ENCODE results near the gene COL28A1. TPM values are rescaled to one million over a fixed set of nuclear protein-coding genes. Genes with fewer than 3 reads are reported as not detected.

COL28A1 gene
- total RNA-seq, 2 experiments from 2014 or later = not detected

- H3K27me3 Mint-ChIP-seq = peaks cover 6% of the 10 kb centered on the region
- ATAC-seq (no peak), DNase-seq (no peak)
- no peak overlapping the region for H3K27ac Mint-ChIP-seq
- H3K9me3 Mint-ChIP-seq = peaks cover 2% of the 10 kb centered on the region
- ChIA-PET POLR2A (no interaction called here), CTCF (no interaction called here)
- no peak overlapping the region for H3K4me3 Mint-ChIP-seq
- no peak for TF ChIP-seq CTCF (IDR thresholded peaks at IDR 0.05)
- H3K4me1 Mint-ChIP-seq (ENCODE audit: low read depth) = no peaks in the 10 kb centered on the region
- intact Hi-C loops (cut with micrococcal nuclease) = no loop called here
- no peaks in the 10 kb centered on the region for H3K36me3 Mint-ChIP-seq (ENCODE audit: low read depth)
Observed at GRCh38 chr7:7347045-7347444, 188.6 kb downstream of the COL28A1 start.

GRCh38 chr7:7344583-7344982 is 191.1 kb downstream of the COL28A1 start:
- intact Hi-C loops (cut with micrococcal nuclease) = no loop called here
- Mint-ChIP-seq H3K9me3 (no peaks in the 10 kb centered on the region), H3K4me1 (ENCODE audit: low read depth) (no peaks in the 10 kb centered on the region), H3K27ac (no peak overlapping the region), H3K4me3 (no peak overlapping the region), H3K36me3 (ENCODE audit: low read depth) (no peaks in the 10 kb centered on the region), H3K27me3 (peaks cover 6% of the 10 kb centered on the region)
- no peak for TF ChIP-seq CTCF (IDR thresholded peaks at IDR 0.05)
- DNase-seq (no peak), ATAC-seq (no peak)
- POLR2A ChIA-PET = interaction anchor here (0.6 kb wide), 1 partner anchor 162 kb away, joined by 3 read pairs; no protein-coding TSS in a partner anchor
- CTCF ChIA-PET = no interaction called here

DNA sequence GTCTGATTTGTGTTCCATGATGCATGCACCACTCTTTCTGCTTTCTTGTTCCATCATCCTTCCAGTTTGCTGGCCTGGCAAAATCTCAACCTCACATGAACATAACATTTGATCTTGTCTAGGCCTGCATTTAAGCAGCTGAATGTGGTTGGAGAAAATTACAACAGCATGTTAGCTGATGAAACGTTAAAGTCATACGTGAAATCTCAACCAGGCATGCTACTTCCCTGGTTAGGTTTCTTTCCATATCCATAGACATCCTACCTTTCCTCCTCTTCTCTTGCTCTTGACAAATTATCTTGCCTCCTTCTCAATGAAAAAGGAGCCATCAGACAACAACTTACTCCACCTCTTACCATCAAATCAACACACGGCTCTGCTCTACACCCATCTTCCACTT is 199.8 kb downstream of the COL28A1 start:
- CTCF ChIA-PET = no interaction called here
- no peak for TF ChIP-seq CTCF (IDR thresholded peaks at IDR 0.05)
- no peaks in the 10 kb centered on the region for H3K36me3 Mint-ChIP-seq (ENCODE audit: low read depth)
- no peak for ATAC-seq
- H3K27ac Mint-ChIP-seq = no peak overlapping the region
- DNase-seq = no peak
- no peaks in the 10 kb centered on the region for H3K4me1 Mint-ChIP-seq (ENCODE audit: low read depth)
- no peak overlapping the region for H3K4me3 Mint-ChIP-seq
- POLR2A ChIA-PET = no interaction called here
- intact Hi-C loops (cut with micrococcal nuclease) = no loop called here
- H3K9me3 Mint-ChIP-seq = no peaks in the 10 kb centered on the region
- H3K27me3 Mint-ChIP-seq = no peaks in the 10 kb centered on the region

GRCh38 chr7:7335215-7335614 is 200.5 kb downstream of the COL28A1 start:
- Mint-ChIP-seq H3K27me3 (no peaks in the 10 kb centered on the region), H3K36me3 (ENCODE audit: low read depth) (no peaks in the 10 kb centered on the region), H3K4me1 (ENCODE audit: low read depth) (no peaks in the 10 kb centered on the region), H3K9me3 (no peaks in the 10 kb centered on the region), H3K27ac (no peak overlapping the region), H3K4me3 (no peak overlapping the region)
- DNase-seq = no peak
- no peak for ATAC-seq
- POLR2A ChIA-PET = no interaction called here
- TF ChIP-seq CTCF (IDR thresholded peaks at IDR 0.05) = no peak
- CTCF ChIA-PET = interaction anchor here (0.8 kb wide), 1 partner anchor 46 kb away, joined by 3 read pairs; no protein-coding TSS in a partner anchor
- intact Hi-C loops (cut with micrococcal nuclease) = no loop called here

GRCh38 chr7:7333610-7334009 is 202.1 kb downstream of the COL28A1 start:
- H3K9me3 Mint-ChIP-seq = no peaks in the 10 kb centered on the region
- ChIA-PET POLR2A (no interaction called here), CTCF (no interaction called here)
- no peak for TF ChIP-seq CTCF (IDR thresholded peaks at IDR 0.05)
- H3K27me3 Mint-ChIP-seq = no peaks in the 10 kb centered on the region
- no peak overlapping the region for H3K27ac Mint-ChIP-seq
- ATAC-seq (no peak), DNase-seq (no peak)
- intact Hi-C loops (cut with micrococcal nuclease) = no loop called here
- H3K36me3 Mint-ChIP-seq (ENCODE audit: low read depth) = no peaks in the 10 kb centered on the region
- H3K4me3 Mint-ChIP-seq = no peak overlapping the region
- H3K4me1 Mint-ChIP-seq (ENCODE audit: low read depth) = no peaks in the 10 kb centered on the region

Measured in activated CD8-positive, alpha-beta T cell treated with anti-CD3 and anti-CD28 coated beads for 36 hours (primary cell).